ENCODE results near the gene INPP4B.

INPP4B gene

GRCh38 chr4:142559986-142560385 is 286.1 kb downstream of the INPP4B start:
- TF ChIP-seq CTCF (IDR thresholded peaks at IDR 0.05; ENCODE audit: borderline replicate concordance, insufficient read depth, low read depth, low read length), result no peak

GRCh38 chr4:142558851-142559250 is 287.2 kb downstream of the INPP4B start:
- TF ChIP-seq CTCF (IDR thresholded peaks at IDR 0.05; ENCODE audit: borderline replicate concordance, insufficient read depth, low read depth, low read length), result no peak
- H3K4me3 ChIP-seq (ENCODE audit: low read depth, low read length), result no peak overlapping the region

More at GRCh38 chr4:142559986-142560385, 286.1 kb downstream of the INPP4B start:
- H3K4me3 ChIP-seq (ENCODE audit: low read depth, low read length), result no peak overlapping the region

GRCh38 chr4:142557239-142557801 is 288.8 kb downstream of the INPP4B start:
- H3K4me3 ChIP-seq (ENCODE audit: low read depth, low read length), result no peak overlapping the region
- no peak for TF ChIP-seq CTCF (IDR thresholded peaks at IDR 0.05; ENCODE audit: borderline replicate concordance, insufficient read depth, low read depth, low read length)

- TF ChIP-seq CTCF (IDR thresholded peaks at IDR 0.05; ENCODE audit: borderline replicate concordance, insufficient read depth, low read depth, low read length), result no peak
These were observed 289.4 kb downstream of the INPP4B start for GRCh38 chr4:142556570-142557238.

GRCh38 chr4:142556048-142556447 is 290.1 kb downstream of the INPP4B start:
- no peak for TF ChIP-seq CTCF (IDR thresholded peaks at IDR 0.05; ENCODE audit: borderline replicate concordance, insufficient read depth, low read depth, low read length)
- no peak overlapping the region for H3K4me3 ChIP-seq (ENCODE audit: low read depth, low read length)

More at GRCh38 chr4:142556570-142557238, 289.4 kb downstream of the INPP4B start:
- H3K4me3 ChIP-seq (ENCODE audit: low read depth, low read length), result no peak overlapping the region

- H3K4me3 ChIP-seq (ENCODE audit: low read depth, low read length), result no peak overlapping the region
These were observed 291.7 kb downstream of the INPP4B start for GRCh38 chr4:142554412-142554811.

More at GRCh38 chr4:142554412-142554811, 291.7 kb downstream of the INPP4B start:
- TF ChIP-seq CTCF (IDR thresholded peaks at IDR 0.05; ENCODE audit: borderline replicate concordance, insufficient read depth, low read depth, low read length), result no peak

Data from GM12875 (cell line).